WTC11 (cell line): ENCODE data around the gene CLIC6. TPM values are rescaled to one million over a fixed set of nuclear protein-coding genes. Genes with fewer than 3 reads are reported as not detected.

Experiments
- ATAC-seq: fragments of 200-7000 bp; cut with Tn5 transposase; 2 replicates; pipeline ENCODE4 v1.10.0; 2021; ENCODE audit warnings: mild to moderate bottlenecking, moderate library complexity
- CTCF ChIA-PET: fragments of 300-600 bp; sonication (Branson Sonifier 250); formaldehyde crosslinking; loops from one replicate; lab custom pipeline; 2021; ENCODE audit warnings: antibody characterized with exemption; lab: Charles Lee
- POLR2A ChIA-PET: fragments of 350-600 bp; sonication (Branson Sonifier 250); formaldehyde crosslinking; loops from one replicate; lab custom pipeline; 2021; ENCODE audit warnings: antibody characterized with exemption; lab: Charles Lee
- DNase-seq: peaks from one replicate; pipeline ENCODE4 v3.0.0; 2021; ENCODE audit warnings: low spot score
- H3K27ac Mint-ChIP-seq: 2 replicates; pipeline ENCODE4 v1.8.0; 2021; ENCODE audit warnings: mixed read lengths
- H3K27me3 Mint-ChIP-seq: 2 replicates; pipeline ENCODE4 v1.8.0; 2021; ENCODE audit warnings: low read depth, mild to moderate bottlenecking, moderate library complexity, mixed read lengths
- H3K36me3 Mint-ChIP-seq: 2 replicates; pipeline ENCODE4 v1.8.0; 2021; ENCODE audit warnings: mixed read lengths
- H3K4me1 Mint-ChIP-seq: 2 replicates; pipeline ENCODE4 v1.8.0; 2022; ENCODE audit warnings: mixed read lengths
- H3K4me3 Mint-ChIP-seq: 2 replicates; pipeline ENCODE4 v1.8.0; 2021; ENCODE audit warnings: mild to moderate bottlenecking, moderate library complexity, mixed read lengths
- H3K9me3 Mint-ChIP-seq: 2 replicates; pipeline ENCODE4 v1.8.0; 2021; ENCODE audit warnings: mixed read lengths
- ATF6 ChIP-seq: sonication (generic); formaldehyde crosslinking; IDR thresholded peaks from 2 replicates; pipeline ENCODE4 v1.8.1; 2023; ENCODE audit warnings: mild to moderate bottlenecking, missing genetic modification reagents
- CREB1 ChIP-seq: sonication (generic); formaldehyde crosslinking; IDR thresholded peaks from 2 replicates; pipeline ENCODE4 v1.8.0; 2023; ENCODE audit warnings: mild to moderate bottlenecking, missing genetic modification reagents
- CREM ChIP-seq: sonication (generic); formaldehyde crosslinking; IDR thresholded peaks from 2 replicates; pipeline ENCODE4 v1.8.1; 2022; ENCODE audit warnings: mild to moderate bottlenecking, missing genetic modification reagents, moderate library complexity
- E2F5 ChIP-seq: sonication (generic); formaldehyde crosslinking; IDR thresholded peaks from 2 replicates; pipeline ENCODE4 v1.8.1; 2022; ENCODE audit warnings: mild to moderate bottlenecking, moderate library complexity, missing genetic modification reagents
- FOXJ3 ChIP-seq: sonication (generic); formaldehyde crosslinking; IDR thresholded peaks from 2 replicates; pipeline ENCODE4 v1.9.0; 2021; ENCODE audit warnings: missing genetic modification reagents, mild to moderate bottlenecking, borderline replicate concordance
- GTF2I ChIP-seq: fragments of 250-450 bp; sonication (Bioruptor Pico); conservative IDR thresholded peaks from 2 replicates; pipeline ENCODE4 v1.4.0; 2021; ENCODE audit warnings: mild to moderate bottlenecking
- IRF2 ChIP-seq: sonication (generic); formaldehyde crosslinking; IDR thresholded peaks from 2 replicates; pipeline ENCODE4 v1.8.0; 2022; ENCODE audit warnings: low read depth, missing genetic modification reagents, borderline replicate concordance
- KAT7 ChIP-seq: sonication (generic); formaldehyde crosslinking; IDR thresholded peaks from 2 replicates; pipeline ENCODE4 v1.8.1; 2023; ENCODE audit warnings: missing genetic modification reagents, mild to moderate bottlenecking, borderline replicate concordance
- MAX ChIP-seq: sonication (generic); formaldehyde crosslinking; IDR thresholded peaks from 2 replicates; pipeline ENCODE4 v1.8.0; 2022; ENCODE audit warnings: mild to moderate bottlenecking, missing genetic modification reagents
- MLX ChIP-seq: sonication (generic); formaldehyde crosslinking; IDR thresholded peaks from 2 replicates; pipeline ENCODE4 v1.8.1; 2023; ENCODE audit warnings: mild to moderate bottlenecking, missing genetic modification reagents, moderate library complexity
- NFATC4 ChIP-seq: fragments of 250-450 bp; sonication (Bioruptor Pico); IDR thresholded peaks from 2 replicates; pipeline ENCODE4 v1.9.0; 2021; ENCODE audit warnings: mild to moderate bottlenecking
- PREB ChIP-seq: sonication (generic); formaldehyde crosslinking; IDR thresholded peaks from 2 replicates; pipeline ENCODE4 v1.8.1; 2022; ENCODE audit warnings: mild to moderate bottlenecking, missing genetic modification reagents, moderate library complexity, borderline replicate concordance
- RELA ChIP-seq: sonication (generic); formaldehyde crosslinking; IDR thresholded peaks from 2 replicates; pipeline ENCODE4 v1.8.1; 2022; ENCODE audit warnings: missing genetic modification reagents, mild to moderate bottlenecking, borderline replicate concordance
- SMAD3 ChIP-seq: sonication (generic); formaldehyde crosslinking; IDR thresholded peaks from 2 replicates; pipeline ENCODE4 v1.8.0; 2022; ENCODE audit warnings: missing genetic modification reagents, mild to moderate bottlenecking, borderline replicate concordance
- SOX15 ChIP-seq: fragments of 250-450 bp; sonication (Bioruptor Pico); IDR thresholded peaks from 2 replicates; pipeline ENCODE4 v1.9.0; 2021; ENCODE audit warnings: mild to moderate bottlenecking
- ZMAT4 ChIP-seq: fragments of 250-450 bp; sonication (Bioruptor Pico); IDR thresholded peaks from 2 replicates; pipeline ENCODE4 v1.9.0; 2021; ENCODE audit warnings: mild to moderate bottlenecking
- ZNF232 ChIP-seq: sonication (generic); formaldehyde crosslinking; IDR thresholded peaks from 2 replicates; pipeline ENCODE4 v1.8.0; 2022; ENCODE audit warnings: mild to moderate bottlenecking, missing genetic modification reagents
- ZNF281 ChIP-seq: sonication (generic); formaldehyde crosslinking; IDR thresholded peaks from 2 replicates; pipeline ENCODE4 v1.8.0; 2023; ENCODE audit warnings: mild to moderate bottlenecking, missing genetic modification reagents
- ZNF396 ChIP-seq: fragments of 250-450 bp; sonication (Bioruptor Pico); IDR thresholded peaks from 2 replicates; pipeline ENCODE4 v1.8.0; 2021; ENCODE audit warnings: mild to moderate bottlenecking, moderate library complexity, borderline replicate concordance
- ZNF671 ChIP-seq: fragments of 250-450 bp; sonication (Bioruptor Pico); IDR thresholded peaks from 2 replicates; pipeline ENCODE4 v1.8.0; 2021; ENCODE audit warnings: mild to moderate bottlenecking
- total RNA-seq: library from RNA; stranded (reverse); gene quantifications from 3 replicates; pipeline ENCODE4 v1.2.3, GENCODE V29; 2021

CLIC6 gene
- total RNA-seq, 1 experiment from 2014 or later, result 1.8 TPM

GRCh38 chr21:34726627-34727337 lies 58.0 kb downstream of the CLIC6 start:
- TF ChIP-seq GTF2I (CRISPR knock-in tag) (no peak), CREM (no peak), CREB1 (CRISPR knock-in tag) (no peak), MLX (CRISPR knock-in tag) (no peak), ZMAT4 (CRISPR knock-in tag) (no peak), FOXJ3 (CRISPR knock-in tag) (no peak), E2F5 (no peak), SMAD3 (CRISPR knock-in tag) (no peak), NFATC4 (CRISPR knock-in tag) (no peak)
- DNase-seq, result no peak
- Mint-ChIP-seq H3K4me1 (peaks cover 7% of the 10 kb centered on the region), H3K9me3 (no peaks in the 10 kb centered on the region), H3K27ac (no peak overlapping the region), H3K27me3 (peaks cover 6% of the 10 kb centered on the region), H3K4me3 (no peak overlapping the region), H3K36me3 (no peaks in the 10 kb centered on the region)
- no peak for ATAC-seq
- POLR2A ChIA-PET, result no interaction called here
- CTCF ChIA-PET, result interaction anchor here (0.5 to 2.7 kb wide), 4 partner anchors 19 to 1114 kb away, joined by 3 to 12 read pairs (median 4); no protein-coding TSS in a partner anchor

GRCh38 chr21:34728479-34728878 lies 59.7 kb downstream of the CLIC6 start:
- ATAC-seq, result no peak
- H3K4me3 Mint-ChIP-seq, result no peak overlapping the region
- H3K9me3 Mint-ChIP-seq, result no peaks in the 10 kb centered on the region
- peaks cover 6% of the 10 kb centered on the region for H3K27me3 Mint-ChIP-seq
- TF ChIP-seq ATF6, result no peak
- TF ChIP-seq CREB1 (CRISPR knock-in tag), result no peak
- TF ChIP-seq, all 79 proteins: peak for 0
- POLR2A ChIA-PET, result no interaction called here
- no peak overlapping the region for H3K27ac Mint-ChIP-seq
- CTCF ChIA-PET, result no interaction called here
- no peak for DNase-seq
- peaks cover 7% of the 10 kb centered on the region for H3K4me1 Mint-ChIP-seq
- no peaks in the 10 kb centered on the region for H3K36me3 Mint-ChIP-seq

GRCh38 chr21:34730194-34730593 lies 61.4 kb downstream of the CLIC6 start:
- no peak overlapping the region for H3K27ac Mint-ChIP-seq
- H3K4me3 Mint-ChIP-seq, result no peak overlapping the region
- no peaks in the 10 kb centered on the region for H3K36me3 Mint-ChIP-seq
- peaks cover 7% of the 10 kb centered on the region for H3K4me1 Mint-ChIP-seq
- no peaks in the 10 kb centered on the region for H3K9me3 Mint-ChIP-seq
- ATAC-seq (no peak), DNase-seq (no peak)
- CTCF ChIA-PET, result interaction anchor here (2.0 kb wide), 1 partner anchor 15 kb away, joined by 7 read pairs; no protein-coding TSS in a partner anchor
- POLR2A ChIA-PET, result no interaction called here
- peaks cover 2% of the 10 kb centered on the region for H3K27me3 Mint-ChIP-seq
- no peak for TF ChIP-seq ZNF232 (CRISPR knock-in tag)
- TF ChIP-seq PREB (CRISPR knock-in tag), result no peak
- no peak for TF ChIP-seq IRF2 (CRISPR knock-in tag)
- no peak for TF ChIP-seq KAT7 (CRISPR knock-in tag)
- no peak for TF ChIP-seq ZNF671 (CRISPR knock-in tag)
- TF ChIP-seq SOX15 (CRISPR knock-in tag), result no peak
- no peak for TF ChIP-seq ZNF281
- TF ChIP-seq ZNF396 (CRISPR knock-in tag), result no peak
- TF ChIP-seq MAX (CRISPR knock-in tag), result no peak
- no peak for TF ChIP-seq RELA (CRISPR knock-in tag)
